ENCODE measurements around the gene NR1H3. TPM values are rescaled to one million over a fixed set of nuclear protein-coding genes. Genes with fewer than 3 reads are reported as not detected.

NR1H3 gene
- total RNA-seq, 2 donors from 2014 or later: 7.5 to 12.4 TPM

Other genes starting within 250 kb of the NR1H3 start
- 10 to 100 TPM; 70.0 to 96.9 TPM for gene ARFGAP2, start 81.1 kb upstream of the NR1H3 start, total RNA-seq
- gene PACSIN3, start 71.6 kb upstream of the NR1H3 start, total RNA-seq: 1 to 10 TPM; 3.2 to 3.5 TPM
- gene DDB2, start 43.0 kb upstream of the NR1H3 start, total RNA-seq: 100 to 1,000 TPM; 202 to 335 TPM
- gene ACP2, start 9.2 kb upstream of the NR1H3 start, total RNA-seq: 10 to 100 TPM; 11.1 to 14.8 TPM
- gene MADD, start 12.1 kb downstream of the NR1H3 start, total RNA-seq: 100 to 1,000 TPM in 1 of 2 donors, 10 to 100 TPM in 1; 60.1 to 112 TPM
- gene MYBPC3, start 94.7 kb downstream of the NR1H3 start, total RNA-seq: not detected
- under 1 TPM in 1 of 2 donors, not detected in 1; 0.21 TPM for gene SPI1, start 120.6 kb downstream of the NR1H3 start, total RNA-seq
- 10 to 100 TPM; 16.1 to 17.5 TPM for gene SLC39A13, start 150.6 kb downstream of the NR1H3 start, total RNA-seq
- 100 to 1,000 TPM; 109 to 174 TPM for gene PSMC3, start 168.4 kb downstream of the NR1H3 start, total RNA-seq
- gene RAPSN, start 191.1 kb downstream of the NR1H3 start, total RNA-seq: 1 to 10 TPM; 1.1 to 1.7 TPM

Measured in activated T-helper 17 cell treated with anti-CD3 and anti-CD28 coated beads, Interleukin-2, amount 50 U/mL, for 72 hours (primary cell).